HepG2 (cell line): ENCODE results near the gene ROMO1. TPM values are rescaled to one million over a fixed set of nuclear protein-coding genes. Genes with fewer than 3 reads are reported as not detected.

Experiments used
- CEBPG ChIP-seq: IDR thresholded peaks from 2 replicates; pipeline ENCODE4 v1.6.1; 2016
- GABPB1 ChIP-seq: IDR thresholded peaks from 2 replicates; pipeline ENCODE4 v1.6.1; 2016; ENCODE audit warnings: mild to moderate bottlenecking, missing genetic modification reagents, moderate library complexity, missing compliant biosample characterization
- GMEB2 ChIP-seq: IDR thresholded peaks from 2 replicates; pipeline ENCODE4 v1.6.1; 2016; ENCODE audit warnings: missing biosample characterization, missing genetic modification reagents, low read depth
- HCFC1 ChIP-seq: fragments of 150-350 bp; IDR thresholded peaks from 2 replicates; pipeline ENCODE4 v1.6.1; 2014; ENCODE audit warnings: low read depth, low read length
- KDM3A ChIP-seq: IDR thresholded peaks from 2 replicates; pipeline ENCODE4 v1.6.1; 2018; ENCODE audit warnings: low read depth, missing compliant biosample characterization
- KLF15 ChIP-seq: sonication (generic); formaldehyde crosslinking; IDR thresholded peaks from 2 replicates; pipeline ENCODE4 v1.8.1; 2023; ENCODE audit warnings: borderline replicate concordance, mild to moderate bottlenecking, inconsistent platforms, missing genetic modification reagents, mixed read lengths
- MEF2D ChIP-seq: sonication (generic); formaldehyde crosslinking; IDR thresholded peaks from 2 replicates; pipeline ENCODE4 v1.5.1; 2020; ENCODE audit warnings: mild to moderate bottlenecking, missing genetic modification reagents
- PHB2 ChIP-seq: fragments of 450-650 bp; IDR thresholded peaks from 2 replicates; pipeline ENCODE4 v1.6.1; 2018; ENCODE audit not compliant: partially characterized antibody
- POLR2AphosphoS5 ChIP-seq: IDR thresholded peaks from 2 replicates; pipeline ENCODE4 v1.6.1; 2012; ENCODE audit warnings: low read depth, low read length
- SCMH1 ChIP-seq: sonication (generic); formaldehyde crosslinking; IDR thresholded peaks from 2 replicates; pipeline ENCODE4 v1.9.0; 2021; ENCODE audit warnings: missing genetic modification reagents, mild to moderate bottlenecking, borderline replicate concordance
- SUZ12 ChIP-seq: fragments of 150-350 bp; IDR thresholded peaks from 2 replicates; pipeline ENCODE4 v1.6.1; 2014; ENCODE audit warnings: low read depth, low read length
- XRCC5 ChIP-seq: fragments of 200-400 bp; formaldehyde crosslinking; optimal IDR thresholded peaks from 2 replicates; pipeline ENCODE3; 2017; ENCODE audit warnings: mild to moderate bottlenecking, low read length
- ZFP90 ChIP-seq: sonication (generic); formaldehyde crosslinking; IDR thresholded peaks from 2 replicates; pipeline ENCODE4 v1.8.0; 2022; ENCODE audit warnings: missing genetic modification reagents, mild to moderate bottlenecking, inconsistent platforms, borderline replicate concordance
- ZNF205 ChIP-seq: IDR thresholded peaks from 2 replicates; pipeline ENCODE4 v1.6.1; 2018; ENCODE audit warnings: missing biosample characterization, missing genetic modification reagents
- ZNF558 ChIP-seq: sonication (generic); formaldehyde crosslinking; IDR thresholded peaks from 2 replicates; pipeline ENCODE4 v1.9.0; 2022; ENCODE audit warnings: mild to moderate bottlenecking, missing genetic modification reagents, borderline replicate concordance
- ZNF7 ChIP-seq: IDR thresholded peaks from 2 replicates; pipeline ENCODE4 v1.6.1; 2016; ENCODE audit warnings: missing biosample characterization, missing genetic modification reagents
- ZNF776 ChIP-seq: sonication (generic); formaldehyde crosslinking; IDR thresholded peaks from 2 replicates; pipeline ENCODE4 v1.4.0; 2020; ENCODE audit warnings: mild to moderate bottlenecking, missing genetic modification reagents
- polyA plus RNA-seq, 8 experiments: library from polyadenylated mRNA; depleted of rRNA in 3 of 8; stranded (reverse) in 7 of 8; unstranded in 1 of 8; fragments of >200 nt; fragmentation: Illumina TruSeq in 4 of 8; extraction: Trizol in 4 of 8; gene quantifications; 2 replicates each; pipeline versions ENCODE4 v1.2.1 to v1.2.3, GENCODE V29; 2011 to 2016; ENCODE audit warnings: low read depth in 4 of 8, missing spikeins in 1 of 8, mixed read lengths in 1 of 8; ENCODE audit not compliant: insufficient read depth in 1 of 8
- total RNA-seq, 5 experiments: library from RNA; depleted of rRNA; stranded (reverse); fragments of >200 nt; fragmentation: Illumina TruSeq; extraction: Trizol; gene quantifications; 2 replicates each; pipeline ENCODE4 v1.2.3, GENCODE V29; 2016; ENCODE audit warnings: low read depth in 1 of 5
- TF ChIP-seq, protein P1 (sequence below): sonication (generic); formaldehyde crosslinking; IDR thresholded peaks from 2 replicates; pipeline ENCODE4 v1.4.0; 2020; ENCODE audit warnings: missing genetic modification reagents, borderline replicate concordance
- TF ChIP-seq, protein P2 (sequence below): sonication (generic); formaldehyde crosslinking; IDR thresholded peaks from 2 replicates; pipeline ENCODE4 v1.4.0; 2020; ENCODE audit warnings: missing genetic modification reagents, low read depth, mild to moderate bottlenecking, borderline replicate concordance
- TF ChIP-seq, protein P3 (sequence below): sonication (generic); formaldehyde crosslinking; IDR thresholded peaks from 2 replicates; pipeline ENCODE4 v1.9.0; 2021; ENCODE audit warnings: missing genetic modification reagents, mild to moderate bottlenecking, borderline replicate concordance

The ROMO1 gene
- total and polyA plus RNA-seq, 2 of the 13 experiments (the other 11 are each of a cell fraction or from before 2014, with no cell fraction given) = 636 to 755 TPM

DNA sequence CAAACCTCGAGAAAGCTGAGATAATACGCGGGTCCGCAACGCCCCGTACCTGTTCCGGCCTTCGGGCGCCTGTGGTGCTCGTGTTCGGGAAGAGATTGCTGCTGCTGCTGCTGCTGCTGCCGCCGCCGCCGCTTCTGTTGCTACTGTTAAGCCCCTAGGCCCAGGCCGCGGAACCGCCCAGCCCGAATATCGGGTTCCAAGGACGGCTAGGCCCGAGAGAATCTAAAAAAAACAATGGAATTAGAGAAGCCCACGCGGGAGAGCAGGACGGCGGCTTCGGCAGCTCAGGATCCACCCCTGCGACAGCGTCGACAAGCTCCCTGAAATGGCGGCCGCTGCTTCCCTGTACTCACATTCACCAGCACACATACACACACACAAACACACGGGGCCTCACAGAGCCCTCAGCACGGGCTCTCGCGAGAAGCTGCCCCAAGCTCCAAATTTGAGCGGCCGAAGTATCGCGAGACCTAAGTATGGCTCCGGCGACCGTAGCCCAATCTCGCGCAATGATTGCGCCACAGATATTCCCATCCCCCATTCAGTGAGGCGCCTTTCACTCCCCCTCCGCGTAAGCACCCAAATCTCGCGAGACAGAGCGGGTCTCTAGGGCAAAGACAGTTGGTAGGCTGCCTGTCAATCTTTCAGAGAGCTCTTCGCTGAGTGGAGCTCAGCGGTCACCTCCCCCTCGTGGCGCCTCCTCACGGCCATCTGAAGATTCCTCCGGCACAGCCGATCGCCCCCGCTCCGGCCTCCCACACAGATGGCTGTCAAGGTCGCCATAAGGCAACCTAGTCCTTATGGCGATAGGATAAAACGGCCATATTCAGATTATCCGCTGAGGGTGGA lies 42.9 kb downstream of the ROMO1 start, which contains the start of gene RBM39 (continued):
- TF ChIP-seq, protein P1, sequence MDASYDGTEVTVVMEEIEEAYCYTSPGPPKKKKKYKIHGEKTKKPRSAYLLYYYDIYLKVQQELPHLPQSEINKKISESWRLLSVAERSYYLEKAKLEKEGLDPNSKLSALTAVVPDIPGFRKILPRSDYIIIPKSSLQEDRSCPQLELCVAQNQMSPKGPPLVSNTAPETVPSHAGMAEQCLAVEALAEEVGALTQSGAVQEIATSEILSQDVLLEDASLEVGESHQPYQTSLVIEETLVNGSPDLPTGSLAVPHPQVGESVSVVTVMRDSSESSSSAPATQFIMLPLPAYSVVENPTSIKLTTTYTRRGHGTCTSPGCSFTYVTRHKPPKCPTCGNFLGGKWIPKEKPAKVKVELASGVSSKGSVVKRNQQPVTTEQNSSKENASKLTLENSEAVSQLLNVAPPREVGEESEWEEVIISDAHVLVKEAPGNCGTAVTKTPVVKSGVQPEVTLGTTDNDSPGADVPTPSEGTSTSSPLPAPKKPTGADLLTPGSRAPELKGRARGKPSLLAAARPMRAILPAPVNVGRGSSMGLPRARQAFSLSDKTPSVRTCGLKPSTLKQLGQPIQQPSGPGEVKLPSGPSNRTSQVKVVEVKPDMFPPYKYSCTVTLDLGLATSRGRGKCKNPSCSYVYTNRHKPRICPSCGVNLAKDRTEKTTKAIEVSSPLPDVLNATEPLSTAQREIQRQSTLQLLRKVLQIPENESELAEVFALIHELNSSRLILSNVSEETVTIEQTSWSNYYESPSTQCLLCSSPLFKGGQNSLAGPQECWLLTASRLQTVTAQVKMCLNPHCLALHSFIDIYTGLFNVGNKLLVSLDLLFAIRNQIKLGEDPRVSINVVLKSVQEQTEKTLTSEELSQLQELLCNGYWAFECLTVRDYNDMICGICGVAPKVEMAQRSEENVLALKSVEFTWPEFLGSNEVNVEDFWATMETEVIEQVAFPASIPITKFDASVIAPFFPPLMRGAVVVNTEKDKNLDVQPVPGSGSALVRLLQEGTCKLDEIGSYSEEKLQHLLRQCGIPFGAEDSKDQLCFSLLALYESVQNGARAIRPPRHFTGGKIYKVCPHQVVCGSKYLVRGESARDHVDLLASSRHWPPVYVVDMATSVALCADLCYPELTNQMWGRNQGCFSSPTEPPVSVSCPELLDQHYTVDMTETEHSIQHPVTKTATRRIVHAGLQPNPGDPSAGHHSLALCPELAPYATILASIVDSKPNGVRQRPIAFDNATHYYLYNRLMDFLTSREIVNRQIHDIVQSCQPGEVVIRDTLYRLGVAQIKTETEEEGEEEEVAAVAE = peak; percentile 97
- TF ChIP-seq SUZ12 = peak; percentile 12; the same call in 1 of the 2 replicates
- peak; percentile 95 for TF ChIP-seq POLR2AphosphoS5
- peak; percentile 96 for TF ChIP-seq MEF2D (CRISPR knock-in tag)
- TF ChIP-seq, protein P2, sequence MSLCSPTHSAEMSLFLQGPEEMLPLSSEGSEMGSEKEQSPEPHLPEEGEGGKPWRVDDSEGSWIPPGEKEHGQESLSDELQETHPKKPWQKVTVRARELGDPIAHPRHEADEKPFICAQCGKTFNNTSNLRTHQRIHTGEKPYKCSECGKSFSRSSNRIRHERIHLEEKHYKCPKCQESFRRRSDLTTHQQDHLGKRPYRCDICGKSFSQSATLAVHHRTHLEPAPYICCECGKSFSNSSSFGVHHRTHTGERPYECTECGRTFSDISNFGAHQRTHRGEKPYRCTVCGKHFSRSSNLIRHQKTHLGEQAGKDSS (CRISPR knock-in tag) = peak; percentile 35
- TF ChIP-seq KDM3A (CRISPR knock-in tag) = peak; percentile 98
- TF ChIP-seq ZFP90 = peak; percentile 64; the same call in 1 of the 2 replicates
- TF ChIP-seq XRCC5 = peak; percentile 99
- TF ChIP-seq ZNF776 (CRISPR knock-in tag) = no peak; the same call in 1 of the 2 replicates
- peak; percentile 100 for TF ChIP-seq CEBPG (CRISPR knock-in tag)
- no peak; the same call in 1 of the 2 replicates for TF ChIP-seq KLF15 (CRISPR knock-in tag)
- TF ChIP-seq GABPB1 = peak; percentile 90
- TF ChIP-seq ZNF7 (CRISPR knock-in tag) = peak; percentile 62
- no peak for TF ChIP-seq SCMH1 (CRISPR knock-in tag)
- peak; percentile 95 for TF ChIP-seq ZNF205 (CRISPR knock-in tag)
- TF ChIP-seq ZNF558 (CRISPR knock-in tag) = peak; percentile 99
- no peak for TF ChIP-seq PHB2
- TF ChIP-seq GMEB2 (CRISPR knock-in tag) = peak; percentile 83
- TF ChIP-seq, protein P3, sequence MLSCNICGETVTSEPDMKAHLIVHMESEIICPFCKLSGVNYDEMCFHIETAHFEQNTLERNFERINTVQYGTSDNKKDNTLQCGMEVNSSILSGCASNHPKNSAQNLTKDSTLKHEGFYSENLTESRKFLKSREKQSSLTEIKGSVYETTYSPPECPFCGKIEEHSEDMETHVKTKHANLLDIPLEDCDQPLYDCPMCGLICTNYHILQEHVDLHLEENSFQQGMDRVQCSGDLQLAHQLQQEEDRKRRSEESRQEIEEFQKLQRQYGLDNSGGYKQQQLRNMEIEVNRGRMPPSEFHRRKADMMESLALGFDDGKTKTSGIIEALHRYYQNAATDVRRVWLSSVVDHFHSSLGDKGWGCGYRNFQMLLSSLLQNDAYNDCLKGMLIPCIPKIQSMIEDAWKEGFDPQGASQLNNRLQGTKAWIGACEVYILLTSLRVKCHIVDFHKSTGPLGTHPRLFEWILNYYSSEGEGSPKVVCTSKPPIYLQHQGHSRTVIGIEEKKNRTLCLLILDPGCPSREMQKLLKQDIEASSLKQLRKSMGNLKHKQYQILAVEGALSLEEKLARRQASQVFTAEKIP (CRISPR knock-in tag) = no peak
- peak; percentile 71 for TF ChIP-seq HCFC1
